GM12865 (cell line): Measurements from ENCODE around the gene VWF.

ENCODE experiments used
- DNase-seq: peaks from one replicate; pipeline ENCODE4 v3.0.0; 2010; ENCODE audit warnings: low read depth
- H3K4me3 ChIP-seq: 2 replicates; pipeline ENCODE4 v1.5.1; 2011; ENCODE audit warnings: mild to moderate bottlenecking, low read depth, low read length, control low read depth
- TF ChIP-seq, protein P1 (sequence below): IDR thresholded peaks from 2 replicates; pipeline ENCODE4 v1.5.1; 2011; ENCODE audit warnings: low read length, control low read depth, low read depth, inconsistent platforms; ENCODE audit not compliant: insufficient read depth; ENCODE audit errors: missing control alignments

Gene VWF

GRCh38 chr12:6036509-6036908 lies 88.0 kb downstream of the VWF start:
- DNase-seq: no peak
- H3K4me3 ChIP-seq: no peak overlapping the region
- TF ChIP-seq, protein P1, sequence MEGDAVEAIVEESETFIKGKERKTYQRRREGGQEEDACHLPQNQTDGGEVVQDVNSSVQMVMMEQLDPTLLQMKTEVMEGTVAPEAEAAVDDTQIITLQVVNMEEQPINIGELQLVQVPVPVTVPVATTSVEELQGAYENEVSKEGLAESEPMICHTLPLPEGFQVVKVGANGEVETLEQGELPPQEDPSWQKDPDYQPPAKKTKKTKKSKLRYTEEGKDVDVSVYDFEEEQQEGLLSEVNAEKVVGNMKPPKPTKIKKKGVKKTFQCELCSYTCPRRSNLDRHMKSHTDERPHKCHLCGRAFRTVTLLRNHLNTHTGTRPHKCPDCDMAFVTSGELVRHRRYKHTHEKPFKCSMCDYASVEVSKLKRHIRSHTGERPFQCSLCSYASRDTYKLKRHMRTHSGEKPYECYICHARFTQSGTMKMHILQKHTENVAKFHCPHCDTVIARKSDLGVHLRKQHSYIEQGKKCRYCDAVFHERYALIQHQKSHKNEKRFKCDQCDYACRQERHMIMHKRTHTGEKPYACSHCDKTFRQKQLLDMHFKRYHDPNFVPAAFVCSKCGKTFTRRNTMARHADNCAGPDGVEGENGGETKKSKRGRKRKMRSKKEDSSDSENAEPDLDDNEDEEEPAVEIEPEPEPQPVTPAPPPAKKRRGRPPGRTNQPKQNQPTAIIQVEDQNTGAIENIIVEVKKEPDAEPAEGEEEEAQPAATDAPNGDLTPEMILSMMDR: no peak

DNA sequence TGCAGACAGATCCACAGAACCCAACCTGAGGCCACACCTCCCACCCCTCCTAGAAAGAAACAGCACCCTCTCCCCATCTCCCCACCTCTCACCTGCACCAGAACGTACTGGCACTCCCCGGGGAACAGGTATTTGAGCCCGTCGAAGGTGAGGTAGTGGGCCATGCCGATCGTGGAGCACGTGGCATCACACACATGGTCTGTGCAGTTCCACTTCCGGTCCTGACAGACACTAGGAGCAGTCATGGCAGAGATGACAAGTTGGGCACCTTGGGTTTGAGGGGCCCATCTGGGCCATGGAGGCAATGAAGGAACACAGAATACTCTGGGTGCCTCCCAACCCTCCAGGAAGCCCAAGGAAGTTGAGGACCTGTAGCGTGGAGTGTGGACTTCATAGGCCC lies 89.9 kb downstream of the VWF start:
- DNase-seq: no peak
- TF ChIP-seq, protein P1: no peak

DNA sequence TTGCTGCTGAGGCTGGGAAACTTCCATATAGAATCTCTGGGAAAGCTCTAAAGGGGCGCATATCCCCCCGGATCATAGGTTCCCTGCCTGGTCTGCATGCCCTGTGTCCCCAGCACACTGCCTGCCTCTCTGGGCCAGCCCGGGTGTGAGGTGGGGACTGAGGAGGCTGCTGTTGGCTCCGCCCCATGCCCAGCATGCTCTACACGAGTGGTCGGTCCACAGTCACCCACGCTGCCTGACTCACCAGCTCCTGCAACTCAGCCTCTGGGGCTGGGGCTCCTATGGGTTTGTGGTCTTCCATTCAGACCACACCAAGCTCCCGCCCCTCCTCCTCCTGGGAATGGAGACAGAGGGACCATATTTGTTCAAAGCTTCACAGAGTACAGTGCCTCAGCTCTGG lies 90.9 kb downstream of the VWF start:
- TF ChIP-seq, protein P1: no peak
- no peak for DNase-seq
- no peak overlapping the region for H3K4me3 ChIP-seq

More for the DNA sequence above, 89.9 kb downstream of the VWF start:
- no peak overlapping the region for H3K4me3 ChIP-seq

- TF ChIP-seq, protein P1: no peak
- no peak overlapping the region for H3K4me3 ChIP-seq
- no peak for DNase-seq
These were observed 91.7 kb downstream of the VWF start for GRCh38 chr12:6032726-6033125.

- no peak overlapping the region for H3K4me3 ChIP-seq
- DNase-seq: no peak
- TF ChIP-seq, protein P1: no peak
These were observed 93.5 kb downstream of the VWF start for GRCh38 chr12:6031001-6031400.

DNA sequence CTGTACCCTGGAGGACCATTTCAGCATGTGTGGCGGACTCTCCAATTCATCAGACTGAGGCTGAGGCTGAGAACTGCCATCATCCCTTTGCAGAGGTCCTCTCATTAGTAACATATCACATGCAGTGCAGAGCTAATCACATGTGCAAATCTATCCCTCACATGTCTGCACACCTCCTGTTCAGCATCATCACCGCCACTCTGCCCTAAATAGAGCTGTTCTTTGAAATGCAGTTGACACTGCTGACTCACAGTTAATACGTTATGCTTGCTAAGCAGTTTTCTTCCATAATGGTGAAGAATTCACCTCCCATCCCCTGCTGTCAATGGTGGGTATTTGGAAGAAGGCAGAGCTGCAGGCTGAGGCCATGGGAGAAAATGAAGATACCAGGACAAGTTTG lies 94.4 kb downstream of the VWF start:
- TF ChIP-seq, protein P1: no peak
- no peak overlapping the region for H3K4me3 ChIP-seq
- no peak for DNase-seq

DNA sequence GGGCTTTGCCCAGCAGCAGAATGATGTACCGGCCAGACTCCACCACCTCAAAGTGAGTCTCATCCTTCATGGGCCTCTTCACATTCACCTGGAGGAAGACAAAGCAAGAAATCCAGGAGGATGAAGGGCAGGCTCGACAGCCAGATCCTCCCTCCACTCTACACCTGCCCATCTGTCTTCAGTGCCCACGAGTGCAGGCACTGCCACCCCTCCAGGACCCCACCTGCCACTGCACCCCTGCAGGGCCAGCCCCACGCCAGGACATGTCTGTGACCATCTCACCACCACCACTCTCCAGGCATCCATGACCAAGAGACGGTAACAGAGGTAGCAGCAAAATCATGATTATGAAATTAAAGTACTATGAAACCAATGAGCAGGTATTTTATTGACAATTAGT lies 95.1 kb downstream of the VWF start:
- DNase-seq: no peak
- TF ChIP-seq, protein P1: no peak
- H3K4me3 ChIP-seq: no peak overlapping the region
